GM21825 (cell line): ENCODE results near the gene CNIH2.
"Not testable (repeated sequence)": the region's sequence is repeated elsewhere in the genome, so short reads cannot be mapped to it uniquely, and the experiment has no call there.

Experiments used
- ATAC-seq: cut with Tn5 transposase; IDR thresholded peaks from one replicate; pipeline ENCODE4 v1.9.1; 2021; ENCODE audit warnings: mild to moderate bottlenecking, moderate library complexity; ENCODE audit not compliant: unreplicated experiment

The CNIH2 gene

GRCh38 chr11:66289548-66290329 is 11.8 kb downstream of the CNIH2 start:
- ATAC-seq: peak; percentile 40

- no peak for ATAC-seq
These were observed 12.3 kb downstream of the CNIH2 start for GRCh38 chr11:66290330-66290621.

- no peak for ATAC-seq
These were observed 13.3 kb downstream of the CNIH2 start for GRCh38 chr11:66291303-66291705.

- no peak for ATAC-seq
These were observed 13.9 kb downstream of the CNIH2 start, which contains the start of gene TMEM151A for GRCh38 chr11:66291706-66292542. TMEM151A (plus strand) TSS chr11:66291894; CDS start chr11:66292014, 120 bp downstream.

GRCh38 chr11:66292543-66293332 is 14.8 kb downstream of the CNIH2 start:
- no peak for ATAC-seq

GRCh38 chr11:66293352-66293751 is 15.4 kb downstream of the CNIH2 start:
- no peak for ATAC-seq

GRCh38 chr11:66293777-66294625 is 16.0 kb downstream of the CNIH2 start:
- no peak for ATAC-seq

- ATAC-seq: no peak
These were observed 16.9 kb downstream of the CNIH2 start for GRCh38 chr11:66294626-66295620.

GRCh38 chr11:66297610-66298009 is 19.6 kb downstream of the CNIH2 start:
- ATAC-seq: no peak

- ATAC-seq: no peak
These were observed 21.2 kb downstream of the CNIH2 start for GRCh38 chr11:66299186-66299585.

- ATAC-seq: no peak
These were observed 24.7 kb downstream of the CNIH2 start for GRCh38 chr11:66302656-66303055.

- no peak for ATAC-seq
These were observed 31.5 kb downstream of the CNIH2 start for GRCh38 chr11:66309475-66309874.

- no peak for ATAC-seq
These were observed 32.3 kb downstream of the CNIH2 start for GRCh38 chr11:66310324-66310723.

GRCh38 chr11:66310803-66311440 is 32.9 kb downstream of the CNIH2 start:
- not testable (repeated sequence) for ATAC-seq

GRCh38 chr11:66311470-66311964 is 33.5 kb downstream of the CNIH2 start:
- no peak for ATAC-seq

GRCh38 chr11:66311965-66312548 is 34.1 kb downstream of the CNIH2 start:
- peak; percentile 61 for ATAC-seq

GRCh38 chr11:66312549-66313320 is 34.8 kb downstream of the CNIH2 start:
- ATAC-seq: peak; percentile 61
